ENCODE measurements around the gene KCNQ1. TPM values are rescaled to one million over a fixed set of nuclear protein-coding genes. Genes with fewer than 3 reads are reported as not detected.
A peak's percentile ranks its signal among the peaks of the same experiment; 100 is the strongest.

The KCNQ1 gene
- total RNA-seq, 1 donor from 2014 or later = 0.16 TPM

DNA sequence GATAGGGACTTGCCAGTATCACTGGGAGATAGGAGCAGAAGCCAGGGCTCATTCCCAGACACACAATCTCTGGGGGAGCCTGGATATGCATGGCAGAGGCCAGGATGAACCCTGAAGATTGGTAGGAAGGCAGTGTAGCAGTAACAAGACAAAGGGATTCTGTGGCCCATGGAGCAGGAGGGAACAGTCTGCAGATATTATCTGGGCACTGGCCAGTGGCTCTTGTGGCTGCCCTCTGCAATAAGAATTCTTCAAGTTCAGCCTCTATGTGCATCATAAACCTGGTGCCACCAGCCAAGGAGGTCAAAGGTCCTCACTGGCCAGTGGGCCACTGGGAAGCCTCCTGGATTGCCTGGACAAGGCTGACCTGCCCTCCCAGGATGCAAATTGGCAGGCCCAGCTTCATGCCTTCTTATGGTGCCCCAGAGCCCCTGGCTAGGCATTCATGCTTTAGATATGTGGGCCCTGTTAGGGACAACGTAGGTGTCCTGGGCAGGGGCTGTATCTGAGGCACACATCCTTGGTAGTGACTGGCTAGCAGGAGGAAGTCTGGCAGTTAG, 225.8 kb downstream of the KCNQ1 start:
- Mint-ChIP-seq H3K4me3 (ENCODE audit: unreplicated experiment) (no peak overlapping the region), H3K27ac (ENCODE audit: unreplicated experiment) (no peak overlapping the region), H3K9me3 (ENCODE audit: unreplicated experiment) (no peaks in the 10 kb centered on the region), H3K36me3 (ENCODE audit: unreplicated experiment) (peaks cover 3% of the 10 kb centered on the region), H3K27me3 (ENCODE audit: unreplicated experiment) (no peaks in the 10 kb centered on the region), H3K4me1 (ENCODE audit: unreplicated experiment) (peaks cover 10% of the 10 kb centered on the region)
- DNase-seq (ENCODE audit: extremely low spot score, unreplicated experiment) = peak; percentile 72
- TF ChIP-seq, protein P1, sequence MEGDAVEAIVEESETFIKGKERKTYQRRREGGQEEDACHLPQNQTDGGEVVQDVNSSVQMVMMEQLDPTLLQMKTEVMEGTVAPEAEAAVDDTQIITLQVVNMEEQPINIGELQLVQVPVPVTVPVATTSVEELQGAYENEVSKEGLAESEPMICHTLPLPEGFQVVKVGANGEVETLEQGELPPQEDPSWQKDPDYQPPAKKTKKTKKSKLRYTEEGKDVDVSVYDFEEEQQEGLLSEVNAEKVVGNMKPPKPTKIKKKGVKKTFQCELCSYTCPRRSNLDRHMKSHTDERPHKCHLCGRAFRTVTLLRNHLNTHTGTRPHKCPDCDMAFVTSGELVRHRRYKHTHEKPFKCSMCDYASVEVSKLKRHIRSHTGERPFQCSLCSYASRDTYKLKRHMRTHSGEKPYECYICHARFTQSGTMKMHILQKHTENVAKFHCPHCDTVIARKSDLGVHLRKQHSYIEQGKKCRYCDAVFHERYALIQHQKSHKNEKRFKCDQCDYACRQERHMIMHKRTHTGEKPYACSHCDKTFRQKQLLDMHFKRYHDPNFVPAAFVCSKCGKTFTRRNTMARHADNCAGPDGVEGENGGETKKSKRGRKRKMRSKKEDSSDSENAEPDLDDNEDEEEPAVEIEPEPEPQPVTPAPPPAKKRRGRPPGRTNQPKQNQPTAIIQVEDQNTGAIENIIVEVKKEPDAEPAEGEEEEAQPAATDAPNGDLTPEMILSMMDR (IDR thresholded peaks at IDR 0.05) = no peak

GRCh38 chr11:2671748-2672147, 226.9 kb downstream of the KCNQ1 start:
- H3K36me3 Mint-ChIP-seq (ENCODE audit: unreplicated experiment) = peaks cover 3% of the 10 kb centered on the region
- no peaks in the 10 kb centered on the region for H3K9me3 Mint-ChIP-seq (ENCODE audit: unreplicated experiment)
- peaks cover 10% of the 10 kb centered on the region for H3K4me1 Mint-ChIP-seq (ENCODE audit: unreplicated experiment)
- TF ChIP-seq, protein P1 (IDR thresholded peaks at IDR 0.05) = no peak
- no peak overlapping the region for H3K4me3 Mint-ChIP-seq (ENCODE audit: unreplicated experiment)
- H3K27me3 Mint-ChIP-seq (ENCODE audit: unreplicated experiment) = no peaks in the 10 kb centered on the region
- no peak overlapping the region for H3K27ac Mint-ChIP-seq (ENCODE audit: unreplicated experiment)
- DNase-seq (ENCODE audit: extremely low spot score, unreplicated experiment) = peak; percentile 40

GRCh38 chr11:2672553-2673249, 227.9 kb downstream of the KCNQ1 start:
- no peaks in the 10 kb centered on the region for H3K9me3 Mint-ChIP-seq (ENCODE audit: unreplicated experiment)
- TF ChIP-seq, protein P1 (IDR thresholded peaks at IDR 0.05) = no peak
- H3K4me1 Mint-ChIP-seq (ENCODE audit: unreplicated experiment) = peaks cover 10% of the 10 kb centered on the region
- no peak overlapping the region for H3K4me3 Mint-ChIP-seq (ENCODE audit: unreplicated experiment)
- H3K27ac Mint-ChIP-seq (ENCODE audit: unreplicated experiment) = no peak overlapping the region
- peak; percentile 67 for DNase-seq (ENCODE audit: extremely low spot score, unreplicated experiment)
- H3K27me3 Mint-ChIP-seq (ENCODE audit: unreplicated experiment) = peaks cover 3% of the 10 kb centered on the region
- peaks cover 3% of the 10 kb centered on the region for H3K36me3 Mint-ChIP-seq (ENCODE audit: unreplicated experiment)

DNA sequence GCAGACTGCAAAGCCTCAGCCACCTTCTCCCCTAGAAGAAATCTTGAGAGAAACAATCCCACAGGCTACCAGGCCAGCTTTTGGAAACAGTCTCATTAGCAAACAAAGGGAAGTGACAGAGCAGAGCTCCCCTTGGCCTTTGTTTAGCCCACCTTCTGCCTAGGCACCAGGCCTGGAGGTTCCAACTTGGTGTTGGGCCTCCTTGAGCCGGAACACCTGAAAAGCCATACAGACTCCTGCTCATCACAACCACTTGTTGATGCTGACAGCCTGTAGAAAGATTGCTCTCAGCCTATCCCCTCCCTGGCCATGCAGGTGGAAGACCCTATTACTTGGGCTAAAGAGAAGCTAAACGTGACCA, 228.4 kb downstream of the KCNQ1 start:
- Mint-ChIP-seq H3K4me1 (ENCODE audit: unreplicated experiment) (peaks cover 10% of the 10 kb centered on the region), H3K4me3 (ENCODE audit: unreplicated experiment) (no peak overlapping the region), H3K27me3 (ENCODE audit: unreplicated experiment) (peaks cover 3% of the 10 kb centered on the region), H3K36me3 (ENCODE audit: unreplicated experiment) (peaks cover 3% of the 10 kb centered on the region), H3K27ac (ENCODE audit: unreplicated experiment) (no peak overlapping the region), H3K9me3 (ENCODE audit: unreplicated experiment) (no peaks in the 10 kb centered on the region)
- no peak for DNase-seq (ENCODE audit: extremely low spot score, unreplicated experiment)
- TF ChIP-seq, protein P1 (IDR thresholded peaks at IDR 0.05) = no peak

GRCh38 chr11:2673871-2674471, 229.2 kb downstream of the KCNQ1 start:
- H3K27ac Mint-ChIP-seq (ENCODE audit: unreplicated experiment) = no peak overlapping the region
- no peak overlapping the region for H3K4me3 Mint-ChIP-seq (ENCODE audit: unreplicated experiment)
- peaks cover 3% of the 10 kb centered on the region for H3K36me3 Mint-ChIP-seq (ENCODE audit: unreplicated experiment)
- peaks cover 3% of the 10 kb centered on the region for H3K27me3 Mint-ChIP-seq (ENCODE audit: unreplicated experiment)
- peaks cover 10% of the 10 kb centered on the region for H3K4me1 Mint-ChIP-seq (ENCODE audit: unreplicated experiment)
- TF ChIP-seq, protein P1 (IDR thresholded peaks at IDR 0.05) = no peak
- H3K9me3 Mint-ChIP-seq (ENCODE audit: unreplicated experiment) = no peaks in the 10 kb centered on the region
- DNase-seq (ENCODE audit: extremely low spot score, unreplicated experiment) = peak; percentile 59

Measured in osteocyte (in vitro differentiated cells).